HEK293T (cell line): ENCODE measurements around the gene PGAP3.

Experiments used
- ARNT ChIP-seq: fragments of 450-650 bp; IDR thresholded peaks from 2 replicates; pipeline ENCODE4 v1.6.1; 2017; ENCODE audit warnings: mild to moderate bottlenecking
- BHLHE40 ChIP-seq: fragments of 450-650 bp; IDR thresholded peaks from 2 replicates; pipeline ENCODE4 v1.6.1; 2016; ENCODE audit warnings: mild to moderate bottlenecking, moderate library complexity, borderline replicate concordance
- ELF4 ChIP-seq: fragments of 450-650 bp; IDR thresholded peaks from 2 replicates; pipeline ENCODE4 v1.6.1; 2017; ENCODE audit warnings: antibody characterized with exemption
- FOXA1 ChIP-seq: fragments of 450-650 bp; IDR thresholded peaks from 2 replicates; pipeline ENCODE4 v1.6.1; 2016; ENCODE audit warnings: mild to moderate bottlenecking
- FOXK2 ChIP-seq: fragments of 450-650 bp; IDR thresholded peaks from 2 replicates; pipeline ENCODE4 v1.6.1; 2016; ENCODE audit warnings: mild to moderate bottlenecking
- FOXM1 ChIP-seq: fragments of 450-650 bp; IDR thresholded peaks from 2 replicates; pipeline ENCODE4 v1.6.1; 2017; ENCODE audit warnings: mild to moderate bottlenecking, borderline replicate concordance
- L3MBTL2 ChIP-seq: fragments of 450-650 bp; conservative IDR thresholded peaks from 2 replicates; pipeline ENCODE4 v1.6.1; 2016; ENCODE audit warnings: mild to moderate bottlenecking
- LEF1 ChIP-seq: fragments of 450-650 bp; IDR thresholded peaks from 2 replicates; pipeline ENCODE4 v1.6.1; 2017; ENCODE audit warnings: mild to moderate bottlenecking, borderline replicate concordance
- NFRKB ChIP-seq: fragments of 450-650 bp; IDR thresholded peaks from 2 replicates; pipeline ENCODE4 v1.6.1; 2016; ENCODE audit warnings: mild to moderate bottlenecking, moderate library complexity
- SP1 ChIP-seq: fragments of 450-650 bp; IDR thresholded peaks from 2 replicates; pipeline ENCODE4 v1.6.1; 2017
- SUZ12 ChIP-seq: fragments of 450-650 bp; IDR thresholded peaks from 2 replicates; pipeline ENCODE4 v1.6.1; 2016; ENCODE audit warnings: mild to moderate bottlenecking
- TARDBP ChIP-seq: fragments of 450-650 bp; IDR thresholded peaks from 2 replicates; pipeline ENCODE4 v1.6.1; 2016
- TF ChIP-seq, protein P1 (sequence below): fragments of 450-650 bp; IDR thresholded peaks from 2 replicates; pipeline ENCODE4 v1.6.1; 2016

DNA sequence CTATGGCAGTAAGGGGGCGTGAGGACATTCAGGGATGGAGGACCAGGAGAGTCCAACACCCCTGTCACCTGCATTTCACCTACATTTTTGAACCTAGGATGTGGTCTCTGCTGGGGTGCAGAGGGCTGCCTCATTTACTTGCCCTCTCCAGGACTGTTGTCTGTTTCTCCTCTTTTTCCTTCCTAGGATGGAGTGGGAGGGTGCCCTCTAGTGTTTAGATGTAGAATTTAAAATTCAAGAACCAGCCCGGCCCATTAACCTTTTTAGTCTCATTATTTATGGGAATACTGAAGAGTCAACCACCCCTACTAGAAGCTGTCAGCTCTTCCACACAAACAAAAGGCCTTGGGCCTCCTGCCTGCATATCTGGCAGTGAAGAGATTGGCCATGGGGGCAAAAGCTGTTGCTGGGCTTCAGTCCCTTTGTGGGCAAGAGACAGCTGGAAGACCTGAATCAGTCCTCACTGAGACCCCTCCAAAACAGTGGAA lies 53.4 kb downstream of the PGAP3 start:
- TF ChIP-seq TARDBP (no peak), FOXM1 (no peak), LEF1 (no peak), SP1 (no peak), BHLHE40 (no peak), SUZ12 (no peak), ELF4 (no peak), ARNT (no peak), FOXK2 (no peak), L3MBTL2 (no peak), FOXA1 (no peak), NFRKB (no peak)
- TF ChIP-seq, protein P1, sequence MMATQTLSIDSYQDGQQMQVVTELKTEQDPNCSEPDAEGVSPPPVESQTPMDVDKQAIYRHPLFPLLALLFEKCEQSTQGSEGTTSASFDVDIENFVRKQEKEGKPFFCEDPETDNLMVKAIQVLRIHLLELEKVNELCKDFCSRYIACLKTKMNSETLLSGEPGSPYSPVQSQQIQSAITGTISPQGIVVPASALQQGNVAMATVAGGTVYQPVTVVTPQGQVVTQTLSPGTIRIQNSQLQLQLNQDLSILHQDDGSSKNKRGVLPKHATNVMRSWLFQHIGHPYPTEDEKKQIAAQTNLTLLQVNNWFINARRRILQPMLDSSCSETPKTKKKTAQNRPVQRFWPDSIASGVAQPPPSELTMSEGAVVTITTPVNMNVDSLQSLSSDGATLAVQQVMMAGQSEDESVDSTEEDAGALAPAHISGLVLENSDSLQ = no peak
